GM12872 (cell line): ENCODE data around the gene BCAR3.

Source experiments
- TF ChIP-seq, protein P1 (sequence below): IDR thresholded peaks from 3 replicates; pipeline ENCODE4 v1.5.1; 2011; ENCODE audit warnings: low read depth, mild to moderate bottlenecking, low read length, moderate library complexity; ENCODE audit not compliant: insufficient read depth

Gene BCAR3

DNA sequence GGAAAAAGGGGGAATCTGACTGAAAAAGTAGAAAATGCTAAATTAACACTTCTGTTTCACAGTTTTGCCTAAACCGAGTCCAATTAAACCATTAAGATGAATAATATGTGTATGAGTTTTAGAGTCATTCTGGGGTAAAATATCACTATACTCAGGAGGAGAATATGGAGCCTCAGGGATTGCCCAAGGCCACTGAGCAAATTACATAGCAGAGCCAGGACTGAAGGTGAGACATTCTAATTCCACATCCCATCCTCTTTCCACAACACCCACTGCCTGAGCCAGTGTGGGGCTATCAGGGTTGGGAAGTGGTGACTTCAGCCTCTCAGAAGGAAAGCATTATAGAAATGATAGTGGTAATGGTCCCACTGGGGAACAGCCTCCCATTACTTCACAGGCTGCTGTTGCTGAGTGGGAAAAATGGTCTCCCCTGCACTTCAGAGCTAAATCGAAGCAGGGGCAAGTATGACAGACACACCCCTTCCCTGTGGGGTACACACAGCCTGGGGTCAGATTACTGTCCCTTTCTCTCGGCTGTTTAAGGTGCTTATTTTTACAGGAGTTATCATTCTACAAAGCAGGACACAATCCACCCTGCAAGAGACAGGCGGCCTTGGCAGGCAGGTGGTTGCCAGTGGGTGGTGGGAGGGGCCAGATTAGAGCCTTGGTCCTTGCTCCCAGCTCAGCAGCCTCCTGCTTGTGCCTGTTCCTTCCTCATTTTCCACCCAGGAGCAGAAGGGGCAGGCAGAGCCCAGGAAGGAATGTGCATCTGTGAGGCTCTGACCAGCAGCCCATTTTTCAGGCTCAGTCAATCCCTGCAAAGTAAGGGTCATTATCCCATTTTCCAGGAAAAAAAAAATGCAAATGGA is 9.5 kb upstream of the BCAR3 start:
- TF ChIP-seq, protein P1, sequence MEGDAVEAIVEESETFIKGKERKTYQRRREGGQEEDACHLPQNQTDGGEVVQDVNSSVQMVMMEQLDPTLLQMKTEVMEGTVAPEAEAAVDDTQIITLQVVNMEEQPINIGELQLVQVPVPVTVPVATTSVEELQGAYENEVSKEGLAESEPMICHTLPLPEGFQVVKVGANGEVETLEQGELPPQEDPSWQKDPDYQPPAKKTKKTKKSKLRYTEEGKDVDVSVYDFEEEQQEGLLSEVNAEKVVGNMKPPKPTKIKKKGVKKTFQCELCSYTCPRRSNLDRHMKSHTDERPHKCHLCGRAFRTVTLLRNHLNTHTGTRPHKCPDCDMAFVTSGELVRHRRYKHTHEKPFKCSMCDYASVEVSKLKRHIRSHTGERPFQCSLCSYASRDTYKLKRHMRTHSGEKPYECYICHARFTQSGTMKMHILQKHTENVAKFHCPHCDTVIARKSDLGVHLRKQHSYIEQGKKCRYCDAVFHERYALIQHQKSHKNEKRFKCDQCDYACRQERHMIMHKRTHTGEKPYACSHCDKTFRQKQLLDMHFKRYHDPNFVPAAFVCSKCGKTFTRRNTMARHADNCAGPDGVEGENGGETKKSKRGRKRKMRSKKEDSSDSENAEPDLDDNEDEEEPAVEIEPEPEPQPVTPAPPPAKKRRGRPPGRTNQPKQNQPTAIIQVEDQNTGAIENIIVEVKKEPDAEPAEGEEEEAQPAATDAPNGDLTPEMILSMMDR, result no peak

DNA sequence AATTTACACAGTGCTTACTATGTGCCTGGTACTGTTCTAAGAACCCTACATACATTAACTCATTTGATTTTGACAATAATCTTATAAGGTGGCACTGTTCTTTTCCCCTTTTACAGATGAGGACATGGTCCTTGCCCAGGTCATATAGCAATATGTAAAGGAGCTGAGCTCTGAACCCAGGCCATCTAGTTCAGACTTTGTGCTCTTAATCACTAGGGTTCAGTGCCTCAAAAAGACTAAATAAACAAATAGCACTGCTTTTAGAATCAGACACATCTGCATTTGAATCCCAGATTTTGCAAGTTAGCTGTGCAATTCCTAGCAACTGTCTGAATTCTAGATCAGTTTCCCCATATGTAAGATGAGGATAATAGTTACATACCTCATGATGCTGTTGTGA is 8.7 kb upstream of the BCAR3 start:
- TF ChIP-seq, protein P1, result no peak

DNA sequence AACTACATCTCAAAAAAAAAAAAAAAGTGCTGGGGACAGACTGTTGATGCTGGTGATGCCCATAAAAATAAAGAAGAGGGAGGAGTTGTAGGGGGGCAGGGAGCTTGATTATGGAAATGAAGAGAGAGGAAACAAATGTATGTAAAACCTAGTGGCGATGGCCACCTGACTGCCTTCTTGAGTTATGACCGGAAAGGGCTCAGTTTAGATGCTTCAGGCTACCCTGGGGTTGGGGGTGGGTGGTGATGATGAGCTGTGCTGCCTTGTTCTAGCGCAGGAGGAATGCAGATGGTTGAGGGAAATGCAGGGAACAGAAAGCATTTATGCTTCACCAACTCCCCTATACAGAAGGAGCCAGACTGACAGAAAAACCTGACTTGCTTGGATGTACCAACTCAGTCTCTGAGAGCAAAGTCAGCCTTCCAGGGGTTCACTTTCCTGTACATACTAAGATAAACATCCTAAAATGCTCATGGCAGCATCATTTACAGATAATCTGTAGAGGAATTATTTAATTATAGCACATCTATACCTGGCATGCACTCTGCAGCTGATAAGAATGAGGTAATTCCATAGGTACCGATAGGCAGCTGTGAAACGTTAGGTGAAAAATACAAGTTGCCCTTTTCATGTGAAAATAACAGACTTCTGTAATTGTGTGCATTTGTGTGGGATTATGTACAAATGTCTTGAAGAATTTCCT is 8.0 kb upstream of the BCAR3 start:
- TF ChIP-seq, protein P1, result no peak

DNA sequence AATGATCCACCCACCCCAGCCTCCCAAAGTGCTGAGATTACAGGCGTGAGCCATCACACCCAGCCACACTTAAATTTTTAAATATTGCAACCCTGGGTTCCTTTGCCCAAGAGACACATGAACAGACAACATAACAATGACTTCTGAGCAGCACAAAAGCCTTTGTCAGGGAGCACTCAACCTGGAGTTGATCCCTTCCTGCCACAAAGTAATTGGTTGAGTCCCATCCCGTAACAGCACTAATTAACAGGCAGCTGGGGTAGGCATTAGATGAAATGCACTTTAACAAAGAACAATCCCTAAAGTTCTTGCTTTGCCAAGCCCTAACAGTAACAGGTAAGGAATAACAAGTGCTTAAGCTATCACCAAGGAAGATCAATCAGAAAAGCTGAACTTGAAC is 5.9 kb upstream of the BCAR3 start:
- TF ChIP-seq, protein P1, result no peak

DNA sequence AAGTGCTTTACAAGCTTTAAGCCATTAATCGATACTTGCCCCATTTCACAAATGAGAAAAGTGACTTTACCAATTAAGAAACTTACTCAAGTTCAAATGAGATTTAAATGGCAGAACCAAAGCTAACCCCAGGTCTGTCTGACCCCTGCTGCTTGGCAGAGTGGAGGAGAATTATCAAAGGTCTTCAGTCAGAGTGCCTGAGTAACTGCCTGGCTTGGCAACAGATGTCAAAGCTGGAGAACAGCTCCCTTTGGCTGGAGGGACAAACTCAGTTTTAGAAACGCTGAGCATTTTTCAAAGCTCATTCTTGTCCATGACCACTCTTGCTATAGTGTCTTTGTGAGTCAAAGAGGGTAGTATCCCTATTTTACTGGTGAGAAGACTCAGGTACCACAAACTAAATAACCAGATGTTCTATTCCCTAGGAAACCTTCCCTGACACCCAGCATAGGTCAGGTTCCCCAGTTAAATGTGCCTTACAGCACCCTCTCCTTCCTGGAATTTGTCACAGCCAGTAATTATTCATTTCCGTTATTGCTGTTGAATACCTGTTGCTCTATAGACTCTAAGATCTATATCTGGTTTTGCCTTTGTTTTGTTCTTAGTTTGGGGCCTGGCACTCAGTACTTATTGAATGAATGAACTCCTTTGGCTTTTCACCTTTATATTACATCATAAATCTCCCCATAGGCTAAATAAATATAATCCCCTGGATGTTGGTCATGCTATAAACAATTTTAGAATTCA is 5.0 kb upstream of the BCAR3 start:
- TF ChIP-seq, protein P1, result no peak

DNA sequence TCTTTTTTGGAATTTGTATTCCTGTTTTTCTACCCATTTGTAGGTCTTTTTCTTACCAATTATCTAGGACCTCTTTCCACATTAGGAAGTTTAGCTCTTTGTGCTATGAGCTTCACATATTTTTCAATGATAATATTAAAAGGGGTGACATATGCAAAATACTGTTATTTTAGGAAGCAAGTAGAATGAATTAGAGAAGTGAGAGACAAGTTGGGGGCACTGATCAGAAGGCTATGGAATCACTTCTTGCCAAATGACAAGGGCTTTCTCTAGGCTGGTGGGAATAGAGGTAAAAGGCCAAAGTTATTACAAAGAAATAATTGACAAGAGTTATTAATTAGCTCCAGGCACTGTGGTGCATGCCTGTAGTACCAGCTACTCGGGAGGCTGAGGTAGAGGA is 4.3 kb upstream of the BCAR3 start:
- TF ChIP-seq, protein P1, result no peak

DNA sequence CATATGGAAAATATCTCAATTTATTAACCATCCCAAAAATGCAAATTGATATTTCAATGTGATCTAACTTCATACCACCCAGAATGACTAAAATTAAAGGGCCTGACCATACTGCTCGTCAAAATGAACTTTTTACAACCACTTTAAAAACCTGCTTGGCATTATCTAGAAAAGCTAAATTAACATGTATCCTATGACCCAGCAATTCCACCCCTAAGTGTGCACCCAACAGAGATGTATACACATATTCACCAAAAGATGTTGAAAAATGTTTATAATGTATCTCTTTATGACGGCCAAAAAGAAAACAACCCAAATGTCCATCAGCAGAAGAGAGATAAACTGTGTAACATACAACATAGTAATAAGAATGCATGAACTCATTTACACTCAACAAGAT is 1.6 kb upstream of the BCAR3 start:
- TF ChIP-seq, protein P1, result no peak
